Astrocyte (in vitro differentiated cells and primary cell): Measurements from ENCODE around the gene NOVA1. TPM values are rescaled to one million over a fixed set of nuclear protein-coding genes. Genes with fewer than 3 reads are reported as not detected.

ENCODE experiments used
- DNase-seq: peaks from one replicate; pipeline ENCODE4 v3.0.0-alpha.2; 2010; ENCODE audit warnings: low read depth
- FAIRE-seq: peaks from 2 replicates; lab custom pipeline; 2011; peaks lifted over from hg19 to GRCh38; lab: Jason Lieb, UNC
- H2AFZ ChIP-seq: 2 replicates; pipeline ENCODE4 v1.6.0; 2012; ENCODE audit warnings: low read depth, low read length, inconsistent platforms
- H3K27ac ChIP-seq: 2 replicates; pipeline ENCODE4 v1.5.1; 2011; ENCODE audit warnings: low read depth, low read length, inconsistent platforms
- H3K27me3 ChIP-seq: 2 replicates; pipeline ENCODE4 v1.6.0; 2011; ENCODE audit warnings: low read length, inconsistent platforms; ENCODE audit not compliant: insufficient read depth
- H3K36me3 ChIP-seq: 2 replicates; pipeline ENCODE4 v1.5.1; 2011; ENCODE audit warnings: low read length, inconsistent platforms; ENCODE audit not compliant: insufficient read depth
- H3K4me1 ChIP-seq: 2 replicates; pipeline ENCODE4 v1.5.1; 2011; ENCODE audit warnings: low read length, inconsistent platforms; ENCODE audit not compliant: insufficient read depth
- H3K4me2 ChIP-seq: 2 replicates; pipeline ENCODE4 v1.6.0; 2012; ENCODE audit warnings: low read length, inconsistent platforms
- H3K4me3 ChIP-seq: 2 replicates; pipeline ENCODE4 v1.5.1; 2011; ENCODE audit warnings: low read depth, mild to moderate bottlenecking, low read length, inconsistent platforms; ENCODE audit not compliant: insufficient read depth
- H3K79me2 ChIP-seq: 2 replicates; pipeline ENCODE4 v1.6.0; 2012; ENCODE audit warnings: mild to moderate bottlenecking, low read length, inconsistent platforms; ENCODE audit not compliant: insufficient read depth
- H3K9ac ChIP-seq: 2 replicates; pipeline ENCODE4 v1.6.0; 2012; ENCODE audit warnings: mild to moderate bottlenecking, low read length, inconsistent platforms
- H3K9me3 ChIP-seq: 2 replicates; pipeline ENCODE4 v1.5.1; 2012; ENCODE audit warnings: low read depth, mild to moderate bottlenecking, low read length, inconsistent platforms; ENCODE audit not compliant: insufficient read depth
- H4K20me1 ChIP-seq: 2 replicates; pipeline ENCODE4 v1.6.0; 2012; ENCODE audit warnings: low read length, inconsistent platforms; ENCODE audit not compliant: insufficient read depth
- H3K27ac Mint-ChIP-seq: one replicate; pipeline ENCODE4 v1.8.0; 2021; ENCODE audit warnings: mild to moderate bottlenecking, mixed read lengths; ENCODE audit not compliant: unreplicated experiment
- H3K27me3 Mint-ChIP-seq: one replicate; pipeline ENCODE4 v1.8.0; 2021; ENCODE audit warnings: low read depth, mixed read lengths; ENCODE audit not compliant: unreplicated experiment
- H3K36me3 Mint-ChIP-seq: one replicate; pipeline ENCODE4 v1.8.0; 2021; ENCODE audit warnings: low read depth, mixed read lengths; ENCODE audit not compliant: unreplicated experiment
- H3K4me1 Mint-ChIP-seq: one replicate; pipeline ENCODE4 v1.8.0; 2021; ENCODE audit warnings: low read depth, mixed read lengths; ENCODE audit not compliant: unreplicated experiment
- H3K4me3 Mint-ChIP-seq: one replicate; pipeline ENCODE4 v1.8.0; 2021; ENCODE audit warnings: mild to moderate bottlenecking, moderate library complexity, mixed read lengths; ENCODE audit not compliant: unreplicated experiment
- H3K9me3 Mint-ChIP-seq: one replicate; pipeline ENCODE4 v1.8.0; 2021; ENCODE audit warnings: mild to moderate bottlenecking, mixed read lengths; ENCODE audit not compliant: unreplicated experiment
- EZH2 ChIP-seq: IDR thresholded peaks from 2 replicates; pipeline ENCODE4 v1.6.1; 2012; ENCODE audit warnings: mild to moderate bottlenecking, low read length, inconsistent platforms; ENCODE audit not compliant: insufficient read depth
- total RNA-seq: library from RNA; stranded (reverse); gene quantifications from 2 replicates; pipeline ENCODE4 v1.2.1, GENCODE V29; 2021
- TF ChIP-seq, protein P1 (sequence below): IDR thresholded peaks from 2 replicates; pipeline ENCODE4 v1.5.1; 2011; ENCODE audit warnings: low read depth, mild to moderate bottlenecking, inconsistent platforms, low read length, moderate library complexity; ENCODE audit not compliant: insufficient read depth

The NOVA1 gene
- total RNA-seq, 1 donor from 2014 or later = 8.9 TPM

GRCh38 chr14:26522967-26523366 is 74.9 kb downstream of the NOVA1 start:
- DNase-seq (peak; percentile 87), FAIRE-seq (no peak)
- no peaks in the 10 kb centered on the region for H3K9me3 ChIP-seq
- no peaks in the 10 kb centered on the region for H3K36me3 Mint-ChIP-seq
- H3K4me1 Mint-ChIP-seq = peaks cover 9% of the 10 kb centered on the region
- no peaks in the 10 kb centered on the region for H3K27me3 ChIP-seq
- H4K20me1 ChIP-seq = no peaks in the 10 kb centered on the region
- H2AFZ ChIP-seq = no peak overlapping the region
- H3K36me3 ChIP-seq = no peaks in the 10 kb centered on the region
- H3K9me3 Mint-ChIP-seq = no peaks in the 10 kb centered on the region
- H3K9ac ChIP-seq = no peak overlapping the region
- no peak overlapping the region for H3K27ac Mint-ChIP-seq
- H3K4me2 ChIP-seq = peak overlapping the region; percentile 40
- no peak overlapping the region for H3K4me3 Mint-ChIP-seq
- H3K4me1 ChIP-seq = peaks cover 5% of the 10 kb centered on the region
- no peak overlapping the region for H3K27ac ChIP-seq
- no peak for TF ChIP-seq EZH2
- TF ChIP-seq, protein P1, sequence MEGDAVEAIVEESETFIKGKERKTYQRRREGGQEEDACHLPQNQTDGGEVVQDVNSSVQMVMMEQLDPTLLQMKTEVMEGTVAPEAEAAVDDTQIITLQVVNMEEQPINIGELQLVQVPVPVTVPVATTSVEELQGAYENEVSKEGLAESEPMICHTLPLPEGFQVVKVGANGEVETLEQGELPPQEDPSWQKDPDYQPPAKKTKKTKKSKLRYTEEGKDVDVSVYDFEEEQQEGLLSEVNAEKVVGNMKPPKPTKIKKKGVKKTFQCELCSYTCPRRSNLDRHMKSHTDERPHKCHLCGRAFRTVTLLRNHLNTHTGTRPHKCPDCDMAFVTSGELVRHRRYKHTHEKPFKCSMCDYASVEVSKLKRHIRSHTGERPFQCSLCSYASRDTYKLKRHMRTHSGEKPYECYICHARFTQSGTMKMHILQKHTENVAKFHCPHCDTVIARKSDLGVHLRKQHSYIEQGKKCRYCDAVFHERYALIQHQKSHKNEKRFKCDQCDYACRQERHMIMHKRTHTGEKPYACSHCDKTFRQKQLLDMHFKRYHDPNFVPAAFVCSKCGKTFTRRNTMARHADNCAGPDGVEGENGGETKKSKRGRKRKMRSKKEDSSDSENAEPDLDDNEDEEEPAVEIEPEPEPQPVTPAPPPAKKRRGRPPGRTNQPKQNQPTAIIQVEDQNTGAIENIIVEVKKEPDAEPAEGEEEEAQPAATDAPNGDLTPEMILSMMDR = no peak
- no peaks in the 10 kb centered on the region for H3K79me2 ChIP-seq
- H3K4me3 ChIP-seq = no peak overlapping the region
- H3K27me3 Mint-ChIP-seq = no peaks in the 10 kb centered on the region

- no peaks in the 10 kb centered on the region for H3K36me3 ChIP-seq
- no peaks in the 10 kb centered on the region for H3K79me2 ChIP-seq
- DNase-seq = no peak
- Mint-ChIP-seq H3K36me3 (no peaks in the 10 kb centered on the region), H3K9me3 (no peaks in the 10 kb centered on the region), H3K27ac (no peak overlapping the region), H3K27me3 (no peaks in the 10 kb centered on the region), H3K4me1 (peaks cover 8% of the 10 kb centered on the region), H3K4me3 (no peak overlapping the region)
- no peak overlapping the region for H2AFZ ChIP-seq
- FAIRE-seq = no peak
- no peaks in the 10 kb centered on the region for H3K27me3 ChIP-seq
- no peak overlapping the region for H3K9ac ChIP-seq
- no peak for TF ChIP-seq EZH2
- TF ChIP-seq, protein P1 = no peak
- no peaks in the 10 kb centered on the region for H3K9me3 ChIP-seq
- peaks cover 5% of the 10 kb centered on the region for H3K4me1 ChIP-seq
- H3K4me2 ChIP-seq = no peak overlapping the region
- H4K20me1 ChIP-seq = no peaks in the 10 kb centered on the region
- no peak overlapping the region for H3K4me3 ChIP-seq
- no peak overlapping the region for H3K27ac ChIP-seq
Measured at GRCh38 chr14:26517771-26518170, 80.1 kb downstream of the NOVA1 start.

DNA sequence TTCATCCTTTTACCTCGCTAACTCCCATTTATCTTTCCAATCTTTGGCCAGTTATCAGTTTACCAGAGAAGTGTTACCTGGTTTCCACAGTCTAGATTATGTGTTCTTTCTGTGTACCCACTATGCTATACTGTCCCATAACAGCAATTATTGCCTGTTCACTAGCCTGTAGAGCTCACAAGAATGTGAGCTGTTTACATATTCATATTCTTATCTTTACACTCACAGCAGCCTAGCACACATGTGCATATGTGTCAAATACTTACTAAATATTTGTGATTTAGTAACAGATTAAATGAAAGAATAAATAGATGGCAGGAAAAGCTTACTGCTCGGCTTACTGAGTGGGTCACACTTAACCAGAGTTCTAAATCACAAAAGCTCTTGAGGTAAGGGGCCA is 97.8 kb downstream of the NOVA1 start:
- Histone ChIP-seq H3K4me3 (no peak overlapping the region), H3K27me3 (no peaks in the 10 kb centered on the region), H3K79me2 (no peaks in the 10 kb centered on the region), H3K27ac (no peak overlapping the region), H3K9ac (no peak overlapping the region), H3K9me3 (no peaks in the 10 kb centered on the region), H3K36me3 (no peaks in the 10 kb centered on the region), H3K4me1 (no peaks in the 10 kb centered on the region), H4K20me1 (no peaks in the 10 kb centered on the region), H3K4me2 (no peak overlapping the region), H2AFZ (no peak overlapping the region)
- no peak for TF ChIP-seq EZH2
- TF ChIP-seq, protein P1 = no peak
- Mint-ChIP-seq H3K9me3 (no peaks in the 10 kb centered on the region), H3K27ac (no peak overlapping the region), H3K4me1 (no peaks in the 10 kb centered on the region), H3K27me3 (no peaks in the 10 kb centered on the region), H3K36me3 (peaks cover 1% of the 10 kb centered on the region), H3K4me3 (no peak overlapping the region)
- FAIRE-seq = no peak
- no peak for DNase-seq
